Measurements from ENCODE around the gene DOCK7.

DNA sequence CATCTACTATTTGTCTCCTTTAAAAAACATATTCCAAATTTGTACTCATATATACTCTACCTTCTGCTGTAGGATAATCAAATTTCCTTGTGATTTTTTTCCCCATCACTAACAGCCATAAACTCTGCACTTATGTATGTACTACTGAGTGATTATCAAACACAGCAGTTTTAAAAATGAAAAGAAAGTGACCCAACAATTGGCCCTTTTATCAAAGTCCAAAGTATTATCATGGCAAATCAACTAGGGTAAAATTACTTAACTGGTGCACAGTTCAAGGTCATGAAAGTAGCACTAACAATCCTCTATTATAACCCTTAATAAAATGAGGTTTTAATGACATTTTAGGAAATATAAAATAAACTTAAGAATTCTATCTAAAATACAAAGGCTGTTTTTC is 79.3 kb downstream of the DOCK7 start:
- TF ChIP-seq, protein P1, sequence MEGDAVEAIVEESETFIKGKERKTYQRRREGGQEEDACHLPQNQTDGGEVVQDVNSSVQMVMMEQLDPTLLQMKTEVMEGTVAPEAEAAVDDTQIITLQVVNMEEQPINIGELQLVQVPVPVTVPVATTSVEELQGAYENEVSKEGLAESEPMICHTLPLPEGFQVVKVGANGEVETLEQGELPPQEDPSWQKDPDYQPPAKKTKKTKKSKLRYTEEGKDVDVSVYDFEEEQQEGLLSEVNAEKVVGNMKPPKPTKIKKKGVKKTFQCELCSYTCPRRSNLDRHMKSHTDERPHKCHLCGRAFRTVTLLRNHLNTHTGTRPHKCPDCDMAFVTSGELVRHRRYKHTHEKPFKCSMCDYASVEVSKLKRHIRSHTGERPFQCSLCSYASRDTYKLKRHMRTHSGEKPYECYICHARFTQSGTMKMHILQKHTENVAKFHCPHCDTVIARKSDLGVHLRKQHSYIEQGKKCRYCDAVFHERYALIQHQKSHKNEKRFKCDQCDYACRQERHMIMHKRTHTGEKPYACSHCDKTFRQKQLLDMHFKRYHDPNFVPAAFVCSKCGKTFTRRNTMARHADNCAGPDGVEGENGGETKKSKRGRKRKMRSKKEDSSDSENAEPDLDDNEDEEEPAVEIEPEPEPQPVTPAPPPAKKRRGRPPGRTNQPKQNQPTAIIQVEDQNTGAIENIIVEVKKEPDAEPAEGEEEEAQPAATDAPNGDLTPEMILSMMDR (IDR thresholded peaks at IDR 0.05; ENCODE audit: low read depth, low read length, missing input control): no peak
- TF ChIP-seq, protein P2, sequence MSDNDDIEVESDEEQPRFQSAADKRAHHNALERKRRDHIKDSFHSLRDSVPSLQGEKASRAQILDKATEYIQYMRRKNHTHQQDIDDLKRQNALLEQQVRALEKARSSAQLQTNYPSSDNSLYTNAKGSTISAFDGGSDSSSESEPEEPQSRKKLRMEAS (IDR thresholded peaks at IDR 0.05): peak; percentile 56
- TF ChIP-seq, protein P3, sequence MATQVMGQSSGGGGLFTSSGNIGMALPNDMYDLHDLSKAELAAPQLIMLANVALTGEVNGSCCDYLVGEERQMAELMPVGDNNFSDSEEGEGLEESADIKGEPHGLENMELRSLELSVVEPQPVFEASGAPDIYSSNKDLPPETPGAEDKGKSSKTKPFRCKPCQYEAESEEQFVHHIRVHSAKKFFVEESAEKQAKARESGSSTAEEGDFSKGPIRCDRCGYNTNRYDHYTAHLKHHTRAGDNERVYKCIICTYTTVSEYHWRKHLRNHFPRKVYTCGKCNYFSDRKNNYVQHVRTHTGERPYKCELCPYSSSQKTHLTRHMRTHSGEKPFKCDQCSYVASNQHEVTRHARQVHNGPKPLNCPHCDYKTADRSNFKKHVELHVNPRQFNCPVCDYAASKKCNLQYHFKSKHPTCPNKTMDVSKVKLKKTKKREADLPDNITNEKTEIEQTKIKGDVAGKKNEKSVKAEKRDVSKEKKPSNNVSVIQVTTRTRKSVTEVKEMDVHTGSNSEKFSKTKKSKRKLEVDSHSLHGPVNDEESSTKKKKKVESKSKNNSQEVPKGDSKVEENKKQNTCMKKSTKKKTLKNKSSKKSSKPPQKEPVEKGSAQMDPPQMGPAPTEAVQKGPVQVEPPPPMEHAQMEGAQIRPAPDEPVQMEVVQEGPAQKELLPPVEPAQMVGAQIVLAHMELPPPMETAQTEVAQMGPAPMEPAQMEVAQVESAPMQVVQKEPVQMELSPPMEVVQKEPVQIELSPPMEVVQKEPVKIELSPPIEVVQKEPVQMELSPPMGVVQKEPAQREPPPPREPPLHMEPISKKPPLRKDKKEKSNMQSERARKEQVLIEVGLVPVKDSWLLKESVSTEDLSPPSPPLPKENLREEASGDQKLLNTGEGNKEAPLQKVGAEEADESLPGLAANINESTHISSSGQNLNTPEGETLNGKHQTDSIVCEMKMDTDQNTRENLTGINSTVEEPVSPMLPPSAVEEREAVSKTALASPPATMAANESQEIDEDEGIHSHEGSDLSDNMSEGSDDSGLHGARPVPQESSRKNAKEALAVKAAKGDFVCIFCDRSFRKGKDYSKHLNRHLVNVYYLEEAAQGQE (IDR thresholded peaks at IDR 0.05): peak; percentile 77
- TF ChIP-seq YY1 (IDR thresholded peaks at IDR 0.05): peak; percentile 69
- TF ChIP-seq NR2F2 (IDR thresholded peaks at IDR 0.05): peak; percentile 16
- no peak for TF ChIP-seq GABPA (IDR thresholded peaks at IDR 0.05 in 1 of 2, conservative IDR thresholded peaks at IDR 0.05 in 1 of 2)
- TF ChIP-seq ATF3 (IDR thresholded peaks at IDR 0.05): no peak
- TF ChIP-seq TAF1 (conservative IDR thresholded peaks at IDR 0.05): no peak
- peak; percentile 37 to 42 for TF ChIP-seq RAD21 (IDR thresholded peaks at IDR 0.05)

Data from liver (tissue), 3 donors.